ENCODE data around the gene SENP2. TPM values are rescaled to one million over a fixed set of nuclear protein-coding genes. Genes with fewer than 3 reads are reported as not detected.

Gene SENP2
- total and polyA plus RNA-seq, 2 of the 13 experiments (the other 11 are each of a cell fraction or from before 2014, with no cell fraction given), result 7.7 to 46.2 TPM

DNA sequence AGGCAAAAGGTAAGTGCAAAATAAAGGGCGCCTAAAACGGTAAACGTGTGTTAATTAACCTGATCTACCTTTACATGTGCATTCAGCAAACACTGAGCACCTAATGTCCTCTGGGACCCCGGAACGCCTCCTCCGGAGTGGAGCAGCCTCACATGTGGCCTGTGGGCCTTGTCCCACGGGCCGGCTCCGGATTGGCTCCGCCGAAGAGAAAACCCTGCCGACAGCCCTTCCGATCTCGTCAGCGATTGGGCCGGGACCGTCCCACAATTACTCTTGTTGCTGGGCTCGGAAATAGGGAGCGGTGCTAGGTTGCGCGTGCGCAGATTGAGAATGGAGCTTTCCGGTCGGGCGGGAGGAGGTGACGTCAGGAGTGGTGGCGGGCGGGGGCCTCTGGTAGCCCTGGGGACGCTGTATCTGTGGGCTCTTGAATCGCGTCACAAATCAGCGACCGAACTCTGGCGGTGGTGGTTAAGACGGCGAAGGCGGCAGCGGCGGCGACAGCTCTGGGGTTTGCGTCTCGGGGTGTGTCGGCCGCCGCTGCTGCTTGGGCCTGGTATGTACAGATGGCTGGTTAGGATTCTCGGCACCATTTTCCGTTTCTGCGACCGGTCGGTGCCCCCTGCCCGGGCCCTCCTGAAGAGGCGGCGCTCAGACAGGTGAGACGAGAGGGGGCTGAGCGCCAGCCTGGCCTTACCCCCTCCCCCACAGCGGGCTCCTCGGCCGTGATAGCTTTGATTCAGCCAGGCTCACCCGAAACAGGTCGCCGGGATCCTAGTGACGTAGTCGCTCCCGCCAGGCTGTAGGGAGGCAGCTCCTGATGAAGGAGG lies at the start of gene SENP2 (continued):
- peak; percentile 78; the same call in 1 of the 2 replicates for TF ChIP-seq FOXK1 (CRISPR knock-in tag; IDR thresholded peaks at IDR 0.05; ENCODE audit: borderline replicate concordance, low read depth)
- peak; percentile 34; the same call in 1 of the 2 replicates for TF ChIP-seq XBP1 (CRISPR knock-in tag; IDR thresholded peaks at IDR 0.05)
- TF ChIP-seq, protein P1, sequence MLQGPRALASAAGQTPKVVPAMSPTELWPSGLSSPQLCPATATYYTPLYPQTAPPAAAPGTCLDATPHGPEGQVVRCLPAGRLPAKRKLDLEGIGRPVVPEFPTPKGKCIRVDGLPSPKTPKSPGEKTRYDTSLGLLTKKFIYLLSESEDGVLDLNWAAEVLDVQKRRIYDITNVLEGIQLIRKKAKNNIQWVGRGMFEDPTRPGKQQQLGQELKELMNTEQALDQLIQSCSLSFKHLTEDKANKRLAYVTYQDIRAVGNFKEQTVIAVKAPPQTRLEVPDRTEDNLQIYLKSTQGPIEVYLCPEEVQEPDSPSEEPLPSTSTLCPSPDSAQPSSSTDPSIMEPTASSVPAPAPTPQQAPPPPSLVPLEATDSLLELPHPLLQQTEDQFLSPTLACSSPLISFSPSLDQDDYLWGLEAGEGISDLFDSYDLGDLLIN (CRISPR knock-in tag; IDR thresholded peaks at IDR 0.05; ENCODE audit: borderline replicate concordance), result peak; percentile 84; the same call in 1 of the 2 replicates
- TF ChIP-seq ZHX1 (CRISPR knock-in tag; IDR thresholded peaks at IDR 0.05; ENCODE audit: low read depth), result peak; percentile 48; the same call in 1 of the 2 replicates
- no peak for TF ChIP-seq ZNF383 (CRISPR knock-in tag; IDR thresholded peaks at IDR 0.05; ENCODE audit: borderline replicate concordance)
- TF ChIP-seq KLF13 (CRISPR knock-in tag; IDR thresholded peaks at IDR 0.05), result no peak
- TF ChIP-seq DRAP1 (CRISPR knock-in tag; IDR thresholded peaks at IDR 0.05), result peak; percentile 53; the same call in 1 of the 2 replicates
- TF ChIP-seq ZFP1 (CRISPR knock-in tag; IDR thresholded peaks at IDR 0.05), result no peak
- TF ChIP-seq MEIS1 (CRISPR knock-in tag; IDR thresholded peaks at IDR 0.05; ENCODE audit: borderline replicate concordance), result peak; percentile 48; the same call in 1 of the 2 replicates
- peak; percentile 76; the same call in 1 of the 2 replicates for TF ChIP-seq MYC (CRISPR knock-in tag; IDR thresholded peaks at IDR 0.05; ENCODE audit: borderline replicate concordance)
- no peak for TF ChIP-seq DZIP1 (CRISPR knock-in tag; IDR thresholded peaks at IDR 0.05)
- TF ChIP-seq ZBTB8A (CRISPR knock-in tag; IDR thresholded peaks at IDR 0.05; ENCODE audit: borderline replicate concordance, low read depth), result no peak
- 0 out of 2 replicates have a peak, but pooled peaks have one; percentile 48 for TF ChIP-seq MED13 (CRISPR knock-in tag; IDR thresholded peaks at IDR 0.05)
- TF ChIP-seq PAWR (CRISPR knock-in tag; IDR thresholded peaks at IDR 0.05; ENCODE audit: borderline replicate concordance), result no peak
- no peak for TF ChIP-seq HOXA9 (CRISPR knock-in tag; IDR thresholded peaks at IDR 0.05; ENCODE audit: borderline replicate concordance)
- no peak for TF ChIP-seq NBN (conservative IDR thresholded peaks at IDR 0.05)
- TF ChIP-seq PHF8 (CRISPR knock-in tag; IDR thresholded peaks at IDR 0.05), result peak; percentile 95
- TF ChIP-seq PCBP2 (optimal IDR thresholded peaks at IDR 0.05; ENCODE audit: low read depth, low read length, poor library complexity, severe bottlenecking), result no peak
- TF ChIP-seq, protein P2, sequence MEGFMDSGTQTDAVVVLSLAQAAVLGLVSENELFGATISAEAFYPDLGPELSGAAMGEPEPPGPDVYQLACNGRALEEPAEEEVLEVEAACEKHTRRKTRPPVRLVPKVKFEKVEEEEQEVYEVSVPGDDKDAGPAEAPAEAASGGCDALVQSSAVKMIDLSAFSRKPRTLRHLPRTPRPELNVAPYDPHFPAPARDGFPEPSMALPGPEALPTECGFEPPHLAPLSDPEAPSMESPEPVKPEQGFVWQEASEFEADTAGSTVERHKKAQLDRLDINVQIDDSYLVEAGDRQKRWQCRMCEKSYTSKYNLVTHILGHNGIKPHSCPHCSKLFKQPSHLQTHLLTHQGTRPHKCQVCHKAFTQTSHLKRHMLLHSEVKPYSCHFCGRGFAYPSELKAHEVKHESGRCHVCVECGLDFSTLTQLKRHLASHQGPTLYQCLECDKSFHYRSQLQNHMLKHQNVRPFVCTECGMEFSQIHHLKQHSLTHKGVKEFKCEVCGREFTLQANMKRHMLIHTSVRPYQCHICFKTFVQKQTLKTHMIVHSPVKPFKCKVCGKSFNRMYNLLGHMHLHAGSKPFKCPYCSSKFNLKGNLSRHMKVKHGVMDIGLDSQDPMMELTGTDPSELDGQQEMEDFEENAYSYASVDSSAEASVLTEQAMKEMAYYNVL (CRISPR knock-in tag; IDR thresholded peaks at IDR 0.05; ENCODE audit: borderline replicate concordance), result no peak

Data from HepG2 (cell line).